ENCODE data around the gene SRPK1. TPM values are rescaled to one million over a fixed set of nuclear protein-coding genes. Genes with fewer than 3 reads are reported as not detected.

Gene SRPK1
- total and polyA plus RNA-seq, 2 of the 13 experiments (the other 11 are each of a cell fraction or from before 2014, with no cell fraction given): 56.4 to 142 TPM

GRCh38 chr6:35804996-35805736, 115.7 kb downstream of the SRPK1 start, which contains the start of gene LHFPL5 (continued):
- TF ChIP-seq, protein P1, sequence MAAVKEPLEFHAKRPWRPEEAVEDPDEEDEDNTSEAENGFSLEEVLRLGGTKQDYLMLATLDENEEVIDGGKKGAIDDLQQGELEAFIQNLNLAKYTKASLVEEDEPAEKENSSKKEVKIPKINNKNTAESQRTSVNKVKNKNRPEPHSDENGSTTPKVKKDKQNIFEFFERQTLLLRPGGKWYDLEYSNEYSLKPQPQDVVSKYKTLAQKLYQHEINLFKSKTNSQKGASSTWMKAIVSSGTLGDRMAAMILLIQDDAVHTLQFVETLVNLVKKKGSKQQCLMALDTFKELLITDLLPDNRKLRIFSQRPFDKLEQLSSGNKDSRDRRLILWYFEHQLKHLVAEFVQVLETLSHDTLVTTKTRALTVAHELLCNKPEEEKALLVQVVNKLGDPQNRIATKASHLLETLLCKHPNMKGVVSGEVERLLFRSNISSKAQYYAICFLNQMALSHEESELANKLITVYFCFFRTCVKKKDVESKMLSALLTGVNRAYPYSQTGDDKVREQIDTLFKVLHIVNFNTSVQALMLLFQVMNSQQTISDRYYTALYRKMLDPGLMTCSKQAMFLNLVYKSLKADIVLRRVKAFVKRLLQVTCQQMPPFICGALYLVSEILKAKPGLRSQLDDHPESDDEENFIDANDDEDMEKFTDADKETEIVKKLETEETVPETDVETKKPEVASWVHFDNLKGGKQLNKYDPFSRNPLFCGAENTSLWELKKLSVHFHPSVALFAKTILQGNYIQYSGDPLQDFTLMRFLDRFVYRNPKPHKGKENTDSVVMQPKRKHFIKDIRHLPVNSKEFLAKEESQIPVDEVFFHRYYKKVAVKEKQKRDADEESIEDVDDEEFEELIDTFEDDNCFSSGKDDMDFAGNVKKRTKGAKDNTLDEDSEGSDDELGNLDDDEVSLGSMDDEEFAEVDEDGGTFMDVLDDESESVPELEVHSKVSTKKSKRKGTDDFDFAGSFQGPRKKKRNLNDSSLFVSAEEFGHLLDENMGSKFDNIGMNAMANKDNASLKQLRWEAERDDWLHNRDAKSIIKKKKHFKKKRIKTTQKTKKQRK (IDR thresholded peaks at IDR 0.05; ENCODE audit: low read length): no peak
- TF ChIP-seq ZNF329 (CRISPR knock-in tag; IDR thresholded peaks at IDR 0.05; ENCODE audit: low read depth) (peak; percentile 91), AGO1 (IDR thresholded peaks at IDR 0.05; ENCODE audit: low read depth, low read length, poor library complexity, severe bottlenecking) (no peak), ZNF44 (CRISPR knock-in tag; IDR thresholded peaks at IDR 0.05) (peak; percentile 97; the same call in 1 of the 2 replicates), HMG20A (CRISPR knock-in tag; IDR thresholded peaks at IDR 0.05; ENCODE audit: borderline replicate concordance) (peak; percentile 50; the same call in 1 of the 2 replicates), ATF1 (CRISPR knock-in tag; IDR thresholded peaks at IDR 0.05) (no peak), CHCHD3 (CRISPR knock-in tag; IDR thresholded peaks at IDR 0.05) (peak; percentile 95), SP1 (IDR thresholded peaks at IDR 0.05) (no peak), SP1 (CRISPR knock-in tag; IDR thresholded peaks at IDR 0.05) (peak; percentile 91), TEAD2 (CRISPR knock-in tag; IDR thresholded peaks at IDR 0.05) (peak; percentile 96), ZNF225 (CRISPR knock-in tag; IDR thresholded peaks at IDR 0.05) (peak; percentile 98; the same call in 1 of the 2 replicates), EZH2 (conservative IDR thresholded peaks at IDR 0.05; ENCODE audit: low read depth, low read length) (no peak), REPIN1 (CRISPR knock-in tag; IDR thresholded peaks at IDR 0.05; ENCODE audit: borderline replicate concordance, low read depth) (peak; percentile 97), NCOR1 (IDR thresholded peaks at IDR 0.05; ENCODE audit: borderline replicate concordance, low read length) (no peak), DR1 (CRISPR knock-in tag; IDR thresholded peaks at IDR 0.05) (peak; percentile 67), RBM22 (optimal IDR thresholded peaks at IDR 0.05; ENCODE audit: low read length) (no peak), GATAD1 (CRISPR knock-in tag; IDR thresholded peaks at IDR 0.05) (peak; percentile 83), FOXK2 (IDR thresholded peaks at IDR 0.05) (no peak), ZNF563 (CRISPR knock-in tag; IDR thresholded peaks at IDR 0.05) (peak; percentile 99), ZSCAN25 (CRISPR knock-in tag; IDR thresholded peaks at IDR 0.05) (peak; percentile 95), ZNF275 (CRISPR knock-in tag; IDR thresholded peaks at IDR 0.05; ENCODE audit: borderline replicate concordance) (peak; percentile 98), USF2 (IDR thresholded peaks at IDR 0.05; ENCODE audit: low read depth, low read length) (no peak), USF2 (CRISPR knock-in tag; IDR thresholded peaks at IDR 0.05; ENCODE audit: borderline replicate concordance) (no peak)
- TF ChIP-seq, protein P2, sequence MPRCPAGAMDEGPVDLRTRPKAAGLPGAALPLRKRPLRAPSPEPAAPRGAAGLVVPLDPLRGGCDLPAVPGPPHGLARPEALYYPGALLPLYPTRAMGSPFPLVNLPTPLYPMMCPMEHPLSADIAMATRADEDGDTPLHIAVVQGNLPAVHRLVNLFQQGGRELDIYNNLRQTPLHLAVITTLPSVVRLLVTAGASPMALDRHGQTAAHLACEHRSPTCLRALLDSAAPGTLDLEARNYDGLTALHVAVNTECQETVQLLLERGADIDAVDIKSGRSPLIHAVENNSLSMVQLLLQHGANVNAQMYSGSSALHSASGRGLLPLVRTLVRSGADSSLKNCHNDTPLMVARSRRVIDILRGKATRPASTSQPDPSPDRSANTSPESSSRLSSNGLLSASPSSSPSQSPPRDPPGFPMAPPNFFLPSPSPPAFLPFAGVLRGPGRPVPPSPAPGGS (CRISPR knock-in tag; IDR thresholded peaks at IDR 0.05): peak; percentile 99

Data from HepG2 (cell line).